GM13977 (cell line): Measurements from ENCODE around the gene ABCD1.
A peak's percentile ranks its signal among the peaks of the same experiment; 100 is the strongest.

Source experiments
- DNase-seq: peaks from one replicate; pipeline ENCODE4 v3.0.0; 2012; ENCODE audit warnings: low spot score
- CTCF ChIP-seq: IDR thresholded peaks from 2 replicates; pipeline ENCODE4 v1.5.1; 2012; ENCODE audit warnings: mild to moderate bottlenecking, control low read depth; ENCODE audit not compliant: insufficient read depth; ENCODE audit errors: extremely low read depth, missing control alignments
- in situ Hi-C: fragments of 300-500 bp; cut with MboI; formaldehyde crosslinking; loops from one replicate; pipeline ENCODE4 v1.12.0; 2022; ENCODE audit warnings: low sequenced_read_pairs, low pct_unique_long_range_greater_than_20kb, mixed read lengths, inconsistent platforms; ENCODE audit not compliant: unreplicated experiment

The ABCD1 gene

GRCh38 chrX:153732401-153732800, 7.7 kb downstream of the ABCD1 start:
- no peak for TF ChIP-seq CTCF
- in situ Hi-C loops: no loop called here

GRCh38 chrX:153733651-153734240, 9.1 kb downstream of the ABCD1 start:
- in situ Hi-C loops: no loop called here
- DNase-seq: no peak
- no peak for TF ChIP-seq CTCF

More at GRCh38 chrX:153732401-153732800, 7.7 kb downstream of the ABCD1 start:
- DNase-seq: no peak

- in situ Hi-C loops: no loop called here
- TF ChIP-seq CTCF: no peak
These were observed 10.2 kb downstream of the ABCD1 start for GRCh38 chrX:153734871-153735270.

GRCh38 chrX:153735274-153735673, 10.6 kb downstream of the ABCD1 start:
- TF ChIP-seq CTCF: peak; percentile 18
- DNase-seq: peak; percentile 40
- in situ Hi-C loops: no loop called here

More at GRCh38 chrX:153734871-153735270, 10.2 kb downstream of the ABCD1 start:
- peak; percentile 4 for DNase-seq

- TF ChIP-seq CTCF: no peak
- in situ Hi-C loops: no loop called here
- DNase-seq: peak; percentile 14
These were observed 11.6 kb downstream of the ABCD1 start for GRCh38 chrX:153736071-153736820.

- in situ Hi-C loops: no loop called here
- DNase-seq: peak; percentile 15
- TF ChIP-seq CTCF: no peak
These were observed 12.3 kb downstream of the ABCD1 start for GRCh38 chrX:153736871-153737441.
